ENCODE data around the gene WRAP53.

DNA sequence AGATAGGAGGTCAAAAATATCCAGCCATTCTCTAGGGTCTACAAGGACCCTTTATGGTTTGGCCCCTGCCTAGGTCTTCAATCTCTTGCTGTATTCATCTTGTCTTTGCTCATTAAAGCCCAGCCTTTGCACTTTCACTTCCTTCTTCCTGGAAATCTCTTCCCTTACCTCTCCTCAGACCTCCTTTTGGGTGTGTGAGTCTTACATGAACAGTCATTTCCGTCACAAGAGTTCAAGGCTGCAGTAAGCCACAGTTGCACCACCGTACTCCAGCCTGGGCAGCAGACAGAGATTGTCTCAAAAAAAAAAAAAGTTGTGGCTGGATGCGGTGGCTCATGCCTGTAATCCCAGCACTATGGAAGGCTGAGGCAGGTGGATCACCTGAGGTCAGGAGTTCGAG is 43.5 kb upstream of the WRAP53 start:
- TF ChIP-seq, protein P1, sequence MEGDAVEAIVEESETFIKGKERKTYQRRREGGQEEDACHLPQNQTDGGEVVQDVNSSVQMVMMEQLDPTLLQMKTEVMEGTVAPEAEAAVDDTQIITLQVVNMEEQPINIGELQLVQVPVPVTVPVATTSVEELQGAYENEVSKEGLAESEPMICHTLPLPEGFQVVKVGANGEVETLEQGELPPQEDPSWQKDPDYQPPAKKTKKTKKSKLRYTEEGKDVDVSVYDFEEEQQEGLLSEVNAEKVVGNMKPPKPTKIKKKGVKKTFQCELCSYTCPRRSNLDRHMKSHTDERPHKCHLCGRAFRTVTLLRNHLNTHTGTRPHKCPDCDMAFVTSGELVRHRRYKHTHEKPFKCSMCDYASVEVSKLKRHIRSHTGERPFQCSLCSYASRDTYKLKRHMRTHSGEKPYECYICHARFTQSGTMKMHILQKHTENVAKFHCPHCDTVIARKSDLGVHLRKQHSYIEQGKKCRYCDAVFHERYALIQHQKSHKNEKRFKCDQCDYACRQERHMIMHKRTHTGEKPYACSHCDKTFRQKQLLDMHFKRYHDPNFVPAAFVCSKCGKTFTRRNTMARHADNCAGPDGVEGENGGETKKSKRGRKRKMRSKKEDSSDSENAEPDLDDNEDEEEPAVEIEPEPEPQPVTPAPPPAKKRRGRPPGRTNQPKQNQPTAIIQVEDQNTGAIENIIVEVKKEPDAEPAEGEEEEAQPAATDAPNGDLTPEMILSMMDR (IDR thresholded peaks at IDR 0.05) = no peak
- no peak for TF ChIP-seq EZH2 (IDR thresholded peaks at IDR 0.05; ENCODE audit: borderline replicate concordance, insufficient read depth, low read depth, low read length, poor library complexity, severe bottlenecking)
